HL-60 (cell line): Measurements from ENCODE around the gene ZBTB44.

ENCODE experiments used
- DNase-seq, 2 experiments: peaks; one replicate each; pipeline ENCODE4 v3.0.0-alpha.2; 2010 to 2020; ENCODE audit warnings: low read depth in 1 of 2, low spot score in 1 of 2
- H3K27ac ChIP-seq: fragments of 250-450 bp; sonication (Bioruptor Pico); replicated peaks from 2 replicates; pipeline ENCODE4 v1.5.1; 2020; ENCODE audit warnings: mild to moderate bottlenecking, moderate library complexity
- H3K27me3 ChIP-seq: fragments of 250-450 bp; sonication (Bioruptor Pico); 2 replicates; pipeline ENCODE4 v1.5.1; 2021; ENCODE audit warnings: mild to moderate bottlenecking, moderate library complexity; ENCODE audit not compliant: insufficient read depth, poor library complexity, severe bottlenecking
- H3K4me3 ChIP-seq: replicated peaks from 2 replicates; pipeline ENCODE4 v1.5.1; 2011; ENCODE audit warnings: mild to moderate bottlenecking, control low read depth, low read length; ENCODE audit not compliant: insufficient read depth
- GABPA ChIP-seq: IDR thresholded peaks from 2 replicates; pipeline ENCODE4 v1.6.1; 2012; ENCODE audit warnings: low read depth
- POLR2AphosphoS5 ChIP-seq: IDR thresholded peaks from 2 replicates; pipeline ENCODE4 v1.6.1; 2012; ENCODE audit warnings: low read depth
- SPI1 ChIP-seq: IDR thresholded peaks from 2 replicates; pipeline ENCODE4 v1.6.1; 2012; ENCODE audit warnings: low read depth, mild to moderate bottlenecking, borderline replicate concordance
- TF ChIP-seq, protein P1 (sequence below): IDR thresholded peaks from 2 replicates; pipeline ENCODE4 v1.6.1; 2012; ENCODE audit warnings: low read depth; ENCODE audit not compliant: insufficient replicate concordance
- TF ChIP-seq, protein P2 (sequence below): IDR thresholded peaks from one replicate; pipeline ENCODE4 v1.5.1; 2011; ENCODE audit warnings: low read length, control low read depth, inconsistent platforms; ENCODE audit not compliant: insufficient read depth

The ZBTB44 gene

DNA sequence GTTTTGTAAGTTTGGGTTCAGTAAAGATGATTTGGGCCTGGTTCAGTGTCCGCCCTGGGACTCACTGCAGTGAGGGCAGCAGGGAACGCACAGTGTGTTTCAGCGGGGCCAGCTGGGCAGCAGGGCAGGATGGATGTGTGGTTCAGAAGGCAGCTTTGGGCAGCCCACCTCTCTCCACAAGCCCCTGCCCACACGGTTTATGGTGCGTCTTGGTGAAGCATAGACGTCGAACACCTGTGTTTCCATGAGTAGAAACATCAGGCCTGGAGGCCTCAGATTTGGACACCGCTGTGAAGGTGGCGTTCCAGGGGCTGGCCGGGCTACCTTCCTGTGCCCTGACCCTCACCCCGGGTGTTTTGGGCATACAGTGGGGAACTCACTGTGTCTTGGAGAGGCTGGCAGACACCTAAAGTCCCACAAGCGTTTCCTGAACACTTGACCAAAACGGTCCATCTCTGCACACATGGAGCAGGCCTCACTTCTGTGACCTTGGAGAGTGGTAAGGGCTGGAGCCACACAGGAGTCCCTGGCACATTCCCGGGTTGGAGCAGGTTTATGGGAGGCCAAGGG lies 96.1 kb downstream of the ZBTB44 start:
- DNase-seq, result no peak
- no peak overlapping the region for H3K4me3 ChIP-seq
- TF ChIP-seq, protein P1, sequence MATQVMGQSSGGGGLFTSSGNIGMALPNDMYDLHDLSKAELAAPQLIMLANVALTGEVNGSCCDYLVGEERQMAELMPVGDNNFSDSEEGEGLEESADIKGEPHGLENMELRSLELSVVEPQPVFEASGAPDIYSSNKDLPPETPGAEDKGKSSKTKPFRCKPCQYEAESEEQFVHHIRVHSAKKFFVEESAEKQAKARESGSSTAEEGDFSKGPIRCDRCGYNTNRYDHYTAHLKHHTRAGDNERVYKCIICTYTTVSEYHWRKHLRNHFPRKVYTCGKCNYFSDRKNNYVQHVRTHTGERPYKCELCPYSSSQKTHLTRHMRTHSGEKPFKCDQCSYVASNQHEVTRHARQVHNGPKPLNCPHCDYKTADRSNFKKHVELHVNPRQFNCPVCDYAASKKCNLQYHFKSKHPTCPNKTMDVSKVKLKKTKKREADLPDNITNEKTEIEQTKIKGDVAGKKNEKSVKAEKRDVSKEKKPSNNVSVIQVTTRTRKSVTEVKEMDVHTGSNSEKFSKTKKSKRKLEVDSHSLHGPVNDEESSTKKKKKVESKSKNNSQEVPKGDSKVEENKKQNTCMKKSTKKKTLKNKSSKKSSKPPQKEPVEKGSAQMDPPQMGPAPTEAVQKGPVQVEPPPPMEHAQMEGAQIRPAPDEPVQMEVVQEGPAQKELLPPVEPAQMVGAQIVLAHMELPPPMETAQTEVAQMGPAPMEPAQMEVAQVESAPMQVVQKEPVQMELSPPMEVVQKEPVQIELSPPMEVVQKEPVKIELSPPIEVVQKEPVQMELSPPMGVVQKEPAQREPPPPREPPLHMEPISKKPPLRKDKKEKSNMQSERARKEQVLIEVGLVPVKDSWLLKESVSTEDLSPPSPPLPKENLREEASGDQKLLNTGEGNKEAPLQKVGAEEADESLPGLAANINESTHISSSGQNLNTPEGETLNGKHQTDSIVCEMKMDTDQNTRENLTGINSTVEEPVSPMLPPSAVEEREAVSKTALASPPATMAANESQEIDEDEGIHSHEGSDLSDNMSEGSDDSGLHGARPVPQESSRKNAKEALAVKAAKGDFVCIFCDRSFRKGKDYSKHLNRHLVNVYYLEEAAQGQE, result no peak
- TF ChIP-seq SPI1, result no peak
- no peak for TF ChIP-seq POLR2AphosphoS5
- TF ChIP-seq, protein P2, sequence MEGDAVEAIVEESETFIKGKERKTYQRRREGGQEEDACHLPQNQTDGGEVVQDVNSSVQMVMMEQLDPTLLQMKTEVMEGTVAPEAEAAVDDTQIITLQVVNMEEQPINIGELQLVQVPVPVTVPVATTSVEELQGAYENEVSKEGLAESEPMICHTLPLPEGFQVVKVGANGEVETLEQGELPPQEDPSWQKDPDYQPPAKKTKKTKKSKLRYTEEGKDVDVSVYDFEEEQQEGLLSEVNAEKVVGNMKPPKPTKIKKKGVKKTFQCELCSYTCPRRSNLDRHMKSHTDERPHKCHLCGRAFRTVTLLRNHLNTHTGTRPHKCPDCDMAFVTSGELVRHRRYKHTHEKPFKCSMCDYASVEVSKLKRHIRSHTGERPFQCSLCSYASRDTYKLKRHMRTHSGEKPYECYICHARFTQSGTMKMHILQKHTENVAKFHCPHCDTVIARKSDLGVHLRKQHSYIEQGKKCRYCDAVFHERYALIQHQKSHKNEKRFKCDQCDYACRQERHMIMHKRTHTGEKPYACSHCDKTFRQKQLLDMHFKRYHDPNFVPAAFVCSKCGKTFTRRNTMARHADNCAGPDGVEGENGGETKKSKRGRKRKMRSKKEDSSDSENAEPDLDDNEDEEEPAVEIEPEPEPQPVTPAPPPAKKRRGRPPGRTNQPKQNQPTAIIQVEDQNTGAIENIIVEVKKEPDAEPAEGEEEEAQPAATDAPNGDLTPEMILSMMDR, result no peak
- TF ChIP-seq GABPA, result no peak

DNA sequence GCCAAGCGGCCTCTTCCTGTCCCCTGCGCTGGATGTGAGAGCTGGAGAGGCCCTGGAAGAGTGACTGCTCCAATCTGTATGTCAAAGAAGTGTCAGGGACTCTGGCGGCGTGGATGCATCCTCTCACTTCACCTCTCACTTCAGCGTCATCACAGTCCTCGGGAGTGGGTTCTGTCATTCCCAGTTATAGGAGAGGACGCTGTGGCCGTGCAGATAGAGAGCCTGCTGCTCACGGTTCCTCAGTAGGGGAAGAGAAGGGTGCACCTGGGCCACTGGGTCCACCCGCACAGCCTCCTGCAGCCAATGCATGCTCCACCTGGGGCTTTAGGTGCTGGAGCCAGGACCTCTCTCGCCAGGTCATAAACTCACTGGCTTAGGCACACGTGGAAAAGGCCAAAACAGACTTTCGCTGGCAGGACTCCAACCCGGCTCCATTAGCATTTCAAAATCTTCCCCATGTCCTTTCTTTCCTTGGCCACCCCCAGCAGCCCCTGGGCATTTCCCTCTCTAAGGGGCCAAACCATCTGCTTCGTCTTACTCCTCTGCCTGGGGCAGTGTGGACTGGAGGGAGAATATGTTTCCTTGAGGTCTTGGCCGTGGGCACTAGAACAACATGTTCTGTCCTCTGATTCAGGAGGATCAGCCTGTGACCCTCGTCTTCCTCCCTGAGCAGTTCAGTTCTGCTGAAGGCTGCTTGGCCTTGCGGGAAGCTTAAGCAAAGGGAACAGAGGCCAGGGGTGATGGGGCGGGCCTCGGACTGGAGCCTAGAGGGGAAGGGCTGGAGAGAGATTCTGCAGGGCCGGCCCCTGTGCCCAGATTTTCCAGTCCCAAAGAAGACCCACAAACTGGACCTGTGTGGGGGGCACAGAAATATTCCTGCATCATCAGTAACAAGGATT lies 97.3 kb downstream of the ZBTB44 start:
- Histone ChIP-seq H3K27me3 (no peaks in the 10 kb centered on the region), H3K4me3 (no peak overlapping the region), H3K27ac (no peak overlapping the region)
- DNase-seq, result no peak
- TF ChIP-seq GABPA (no peak), POLR2AphosphoS5 (no peak)
- TF ChIP-seq, protein P2, result no peak

More for the DNA sequence above, 96.1 kb downstream of the ZBTB44 start:
- H3K27me3 ChIP-seq, result no peaks in the 10 kb centered on the region
- H3K27ac ChIP-seq, result no peak overlapping the region

DNA sequence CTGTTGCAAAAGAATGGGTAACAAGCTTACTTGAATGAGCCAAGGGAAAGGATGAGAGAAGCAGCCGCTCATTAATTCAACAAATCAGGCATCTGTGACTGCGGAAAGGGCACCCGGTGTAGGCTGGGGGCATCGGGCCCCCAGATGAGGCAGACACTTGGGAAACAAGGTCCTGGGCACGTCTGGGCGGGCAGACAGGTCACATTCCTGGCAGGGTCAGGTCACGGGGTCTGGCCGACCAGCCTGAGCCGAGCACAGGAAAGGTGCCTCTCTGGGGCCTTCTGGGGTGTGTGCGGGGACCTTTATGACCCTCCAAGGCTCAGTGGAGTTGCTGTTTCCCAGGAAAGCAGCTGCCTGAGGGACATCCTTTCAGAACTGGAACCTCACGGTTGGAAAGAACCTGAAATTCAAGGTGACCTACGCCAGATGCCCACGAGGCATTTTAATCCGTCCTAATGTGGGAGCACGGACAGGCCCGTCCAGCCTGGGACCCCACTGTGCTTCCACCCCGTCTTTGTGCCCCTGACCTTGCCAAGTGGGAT lies 98.1 kb downstream of the ZBTB44 start:
- TF ChIP-seq POLR2AphosphoS5 (no peak), GABPA (no peak), SPI1 (no peak)
- TF ChIP-seq, protein P1, result no peak
- TF ChIP-seq, protein P2, result no peak
- H3K27me3 ChIP-seq, result no peaks in the 10 kb centered on the region
- no peak overlapping the region for H3K27ac ChIP-seq
- DNase-seq, result no peak
- no peak overlapping the region for H3K4me3 ChIP-seq
